ENCODE data around the gene RASAL1.

- TF ChIP-seq CTCF (conservative IDR thresholded peaks at IDR 0.05; ENCODE audit: low read depth in 2 of 2) (no peak), CREB1 (CRISPR knock-in tag; IDR thresholded peaks at IDR 0.05; ENCODE audit: low read depth) (no peak), ZNF331 (CRISPR knock-in tag; IDR thresholded peaks at IDR 0.05; ENCODE audit: low read depth) (no peak), EZH2 (IDR thresholded peaks at IDR 0.05; ENCODE audit: low read depth, unreplicated experiment) (no peak), POLR2AphosphoS5 (IDR thresholded peaks at IDR 0.05; ENCODE audit: low read depth) (peak; percentile 32; the same call in 1 of the 2 replicates), EZH2phosphoT487 (IDR thresholded peaks at IDR 0.05; ENCODE audit: unreplicated experiment) (no peak), REST (IDR thresholded peaks at IDR 0.05; ENCODE audit: unreplicated experiment) (no peak), STAT1 (IDR thresholded peaks at IDR 0.05; ENCODE audit: unreplicated experiment) (no peak), ZNF114 (CRISPR knock-in tag; IDR thresholded peaks at IDR 0.05) (no peak), JUNB (IDR thresholded peaks at IDR 0.05; ENCODE audit: unreplicated experiment) (no peak), NANOG (IDR thresholded peaks at IDR 0.05; ENCODE audit: borderline replicate concordance) (no peak), ETS1 (IDR thresholded peaks at IDR 0.05) (no peak)
Measured at GRCh38 chr12:113161415-113162016, 26.0 kb upstream of the RASAL1 start.

Data from GM23338 (cell line).